ENCODE measurements around the gene AP1G1.
"Not testable (repeated sequence)": the region's sequence is repeated elsewhere in the genome, so short reads cannot be mapped to it uniquely, and the experiment has no call there.

Gene AP1G1

DNA sequence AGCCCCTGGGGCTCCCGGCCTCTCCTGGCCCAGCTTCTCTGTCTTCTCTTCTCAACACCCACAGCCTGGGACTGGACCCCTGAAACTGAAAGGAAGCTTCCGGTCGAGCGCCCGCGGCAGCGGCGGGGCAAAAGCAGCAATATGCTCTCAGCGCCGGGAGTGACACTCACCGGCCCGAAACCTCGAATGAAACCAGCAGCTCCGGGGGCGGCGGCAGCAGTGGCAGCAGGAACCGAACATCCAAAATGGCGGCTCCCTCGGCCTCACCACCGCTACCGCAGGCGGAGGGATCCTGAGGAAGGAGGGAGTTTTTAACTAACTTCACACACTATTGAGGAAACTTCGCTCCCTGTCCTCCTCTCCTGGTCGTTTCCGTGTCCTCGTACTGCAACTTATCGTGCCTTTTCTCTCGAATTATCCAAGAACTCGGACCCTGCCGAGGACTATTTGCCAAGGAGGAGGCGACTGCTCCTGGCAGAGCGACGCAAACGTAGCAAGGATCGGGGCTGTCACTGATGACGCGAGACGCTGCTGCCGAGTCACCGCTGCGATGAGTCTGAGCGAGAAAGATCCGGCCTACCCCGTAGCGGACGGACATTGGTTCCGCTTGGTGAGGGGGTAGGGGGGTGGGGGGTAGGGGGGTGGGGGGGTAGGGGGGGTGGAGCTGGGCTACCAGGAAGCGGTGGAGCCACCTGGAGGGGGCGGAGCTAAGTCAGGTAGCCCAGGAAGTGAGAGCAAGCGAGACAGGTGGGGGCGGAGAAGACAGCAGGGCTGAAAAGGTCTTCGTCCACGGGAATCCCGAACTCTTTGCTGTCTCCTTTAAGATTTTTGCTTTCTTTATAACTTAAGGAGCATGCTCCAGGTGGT lies at the start of gene AP1G1:
TSS of gene AP1G1 (minus strand) at position 242 of the 867 bp plus-strand sequence. CDS start 19,355 bp downstream, outside the sequence.
- peak; percentile 83 to 86 for DNase-seq (ENCODE audit: low read depth in 2 of 2)

DNA sequence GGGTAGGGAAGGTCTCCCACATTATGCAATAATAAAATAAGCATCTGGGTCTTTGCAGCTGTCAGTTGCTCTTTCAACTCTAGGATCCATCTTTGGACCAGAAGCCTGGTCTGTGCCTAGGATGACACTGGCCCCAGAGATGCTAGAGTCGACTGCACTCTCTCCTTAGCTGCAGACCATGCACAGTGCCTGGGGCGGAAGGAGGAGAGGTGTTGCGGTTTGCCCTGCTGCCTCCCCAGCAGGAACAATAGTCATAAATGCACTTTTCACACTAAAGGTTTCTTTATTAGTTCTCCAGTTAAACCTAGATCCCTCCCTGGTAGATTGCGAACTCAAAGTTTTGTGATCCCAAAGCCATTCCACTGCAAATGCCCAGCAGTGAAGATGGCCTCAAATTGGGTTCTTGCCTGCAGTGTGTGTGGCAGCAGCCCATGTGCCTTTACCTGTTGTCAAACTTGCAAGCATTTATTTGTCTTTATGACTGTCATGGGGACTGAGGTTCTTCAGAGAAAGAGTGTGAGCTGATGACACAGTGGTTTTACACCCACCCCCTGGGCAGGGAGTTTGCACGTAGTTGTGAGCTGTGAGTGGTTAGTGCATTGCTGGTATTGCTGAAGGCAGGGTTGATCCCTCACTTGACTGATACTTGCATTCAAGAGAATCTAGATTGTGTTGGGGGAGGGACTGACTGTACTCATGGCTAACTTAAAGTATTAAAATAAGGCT lies 47.5 kb upstream of the AP1G1 start:
- DNase-seq (ENCODE audit: low read depth in 2 of 2), result no peak

DNA sequence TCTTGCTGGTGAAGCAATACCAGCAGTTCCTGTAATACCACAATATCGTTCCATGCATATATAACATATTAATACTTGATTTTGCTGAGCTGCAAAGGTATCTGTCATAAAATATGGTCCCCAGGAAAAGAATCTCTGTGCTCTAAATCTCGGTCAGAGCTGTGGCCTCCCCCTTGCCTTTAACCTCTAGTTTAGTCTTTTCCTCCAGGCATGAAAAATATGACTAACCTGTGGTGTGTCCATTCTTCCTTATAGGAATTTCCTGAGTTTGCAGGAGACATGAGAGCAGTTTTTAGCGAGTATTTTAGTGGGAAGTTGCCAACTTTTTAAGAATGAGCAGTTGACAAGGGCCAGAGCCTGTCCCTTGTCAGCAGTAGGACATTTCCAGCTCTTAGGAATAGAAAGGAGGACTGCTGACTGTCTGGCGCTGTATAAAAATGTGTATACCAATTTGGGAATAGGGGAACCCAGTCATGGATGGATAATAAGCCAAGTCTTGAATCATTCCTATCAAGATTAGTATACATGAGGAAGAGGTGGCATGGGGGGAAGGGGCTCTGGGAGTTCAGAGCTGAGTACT lies 45.8 kb upstream of the AP1G1 start:
- no peak for DNase-seq (ENCODE audit: low read depth in 2 of 2)

DNA sequence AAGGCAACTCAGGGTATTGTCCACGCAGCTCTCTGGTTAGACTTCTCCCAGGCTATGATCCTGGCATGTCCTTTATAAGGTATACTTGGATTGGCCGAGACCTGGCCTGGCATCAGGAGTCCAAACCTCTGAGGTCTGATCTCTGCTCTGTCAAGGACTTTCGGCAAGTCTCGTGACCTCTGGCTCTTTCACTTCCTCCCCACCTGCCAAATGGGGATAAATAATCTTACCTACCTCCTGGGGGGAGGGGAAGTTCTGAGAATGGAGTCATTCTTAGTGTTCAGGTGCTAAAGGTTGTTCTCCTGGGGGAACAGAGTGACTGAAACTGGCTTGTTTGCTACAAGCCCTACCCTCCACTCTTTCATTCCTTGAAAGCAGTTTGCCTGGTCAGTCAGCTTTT lies 44.8 kb upstream of the AP1G1 start:
- no peak for DNase-seq (ENCODE audit: low read depth in 2 of 2)

DNA sequence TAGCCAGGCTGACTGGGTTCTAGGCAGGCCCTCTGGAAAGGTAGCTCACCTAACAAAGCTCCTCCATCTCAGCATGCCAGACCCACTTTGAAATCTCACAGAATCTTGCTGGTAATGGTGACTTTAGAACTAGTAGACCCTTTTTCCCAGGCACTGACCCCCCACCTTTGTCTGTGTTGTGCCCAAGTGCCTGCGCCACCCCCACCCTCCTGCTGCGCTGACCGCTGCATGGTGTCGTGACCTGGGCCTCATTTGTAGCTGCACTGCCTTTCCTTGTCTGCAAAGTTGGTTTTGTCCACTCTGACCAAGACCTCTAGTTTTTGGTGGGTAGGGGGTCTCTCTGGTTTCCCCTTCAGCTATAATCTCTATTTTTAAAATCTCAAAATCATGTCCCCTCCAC lies 43.9 kb upstream of the AP1G1 start:
- DNase-seq (ENCODE audit: low read depth in 2 of 2), result no peak

DNA sequence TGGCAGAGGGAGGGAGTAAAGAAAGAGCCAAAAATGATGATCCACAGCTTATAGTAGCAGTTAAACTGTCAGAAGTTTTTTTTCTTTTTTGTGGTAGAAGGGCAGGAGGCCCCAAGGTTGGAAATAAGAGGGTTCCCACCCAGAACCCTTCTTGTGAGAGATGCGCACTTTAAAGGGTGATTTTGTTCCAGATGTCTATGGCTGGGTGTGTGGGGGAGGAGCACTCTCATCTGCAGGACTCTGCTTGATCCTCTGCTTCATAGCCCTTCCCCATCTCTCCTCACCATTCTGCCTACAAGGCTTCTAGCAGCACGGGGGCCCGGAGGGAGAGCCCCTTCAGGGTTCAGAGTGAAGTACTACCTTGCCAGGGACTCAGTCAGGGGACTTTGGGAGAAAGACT lies 43.5 kb upstream of the AP1G1 start:
- DNase-seq (ENCODE audit: low read depth in 2 of 2), result no peak

DNA sequence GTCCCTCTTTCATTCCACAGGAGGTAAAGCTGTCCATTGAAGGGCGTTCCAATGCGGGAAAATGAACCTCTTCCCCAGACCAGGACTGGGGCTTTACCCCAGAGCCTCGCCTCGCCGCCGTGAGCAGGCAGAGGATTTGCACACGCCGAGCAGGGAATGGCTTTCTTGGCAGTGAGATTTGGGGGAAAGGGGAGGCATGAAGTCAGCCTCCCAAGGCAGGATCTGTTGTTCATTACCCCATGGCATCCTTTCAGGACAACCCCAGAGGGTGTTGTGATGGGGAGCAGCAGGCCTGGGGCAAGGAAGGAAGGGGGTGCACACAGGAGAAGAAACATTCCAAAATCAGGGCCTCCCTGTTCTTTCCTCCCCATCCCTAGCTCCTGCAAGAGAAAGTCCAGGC lies 43.1 kb upstream of the AP1G1 start:
- no peak for DNase-seq (ENCODE audit: low read depth in 2 of 2)

DNA sequence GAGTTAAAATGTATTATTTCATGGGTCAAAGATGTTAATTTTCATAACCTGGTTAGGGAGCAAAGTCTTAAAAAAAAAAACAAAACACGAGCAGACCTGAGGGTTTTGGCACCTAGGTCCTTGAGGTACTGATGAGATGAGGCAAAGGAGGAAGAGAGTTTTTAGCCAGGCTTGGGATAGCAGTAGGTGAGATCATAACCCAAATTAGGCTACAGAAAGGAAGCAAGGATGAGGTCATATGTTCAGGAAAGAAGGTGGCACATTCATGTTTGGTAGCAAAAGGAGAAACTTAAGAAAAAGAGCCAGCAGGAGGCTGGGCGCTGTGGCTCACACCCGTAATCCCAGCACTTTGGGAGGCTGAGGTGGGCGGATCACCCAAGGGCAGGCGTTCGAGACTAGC lies 40.0 kb upstream of the AP1G1 start:
- no peak for DNase-seq (ENCODE audit: low read depth in 2 of 2)

DNA sequence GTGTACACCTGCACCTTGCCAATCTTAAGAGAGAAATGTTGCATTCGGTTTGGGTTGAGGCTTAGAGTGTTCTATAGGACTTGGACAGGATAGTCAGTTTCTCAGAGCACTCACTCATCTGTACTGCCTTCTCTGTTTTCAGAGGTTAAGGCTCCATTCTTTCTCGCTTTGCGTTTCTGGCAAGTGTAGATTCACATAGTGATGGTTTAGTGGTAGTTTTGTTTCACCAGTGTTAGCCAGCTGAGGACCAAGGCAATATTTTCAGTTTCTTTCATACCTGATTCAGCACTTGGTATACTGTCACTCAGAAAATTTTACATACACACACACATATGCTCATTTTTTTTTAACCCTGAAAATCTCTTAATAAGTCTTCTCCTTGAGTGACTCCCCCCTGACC lies 38.5 kb upstream of the AP1G1 start:
- no peak for DNase-seq (ENCODE audit: low read depth in 2 of 2)

DNA sequence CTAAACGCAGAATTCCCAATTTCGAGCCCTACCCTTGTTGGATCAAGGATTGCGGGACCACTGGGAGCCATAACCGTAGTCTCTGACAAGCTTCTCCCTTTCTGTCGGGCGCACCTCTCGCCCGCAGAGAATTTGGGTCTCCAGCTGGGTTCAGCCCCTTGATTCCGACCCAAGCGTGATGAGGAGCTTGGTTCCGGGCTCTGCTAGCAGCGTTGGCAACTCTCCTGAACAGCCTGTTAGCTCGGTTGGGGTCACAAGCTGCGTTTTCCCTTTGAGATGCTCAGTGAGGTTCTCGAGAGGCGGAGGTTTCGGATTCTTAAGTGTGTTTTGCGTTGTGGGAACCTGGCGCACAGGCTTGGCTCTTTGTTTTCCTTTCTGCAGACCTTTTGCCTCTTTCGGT lies 37.8 kb upstream of the AP1G1 start:
- no peak for DNase-seq (ENCODE audit: low read depth in 2 of 2)

DNA sequence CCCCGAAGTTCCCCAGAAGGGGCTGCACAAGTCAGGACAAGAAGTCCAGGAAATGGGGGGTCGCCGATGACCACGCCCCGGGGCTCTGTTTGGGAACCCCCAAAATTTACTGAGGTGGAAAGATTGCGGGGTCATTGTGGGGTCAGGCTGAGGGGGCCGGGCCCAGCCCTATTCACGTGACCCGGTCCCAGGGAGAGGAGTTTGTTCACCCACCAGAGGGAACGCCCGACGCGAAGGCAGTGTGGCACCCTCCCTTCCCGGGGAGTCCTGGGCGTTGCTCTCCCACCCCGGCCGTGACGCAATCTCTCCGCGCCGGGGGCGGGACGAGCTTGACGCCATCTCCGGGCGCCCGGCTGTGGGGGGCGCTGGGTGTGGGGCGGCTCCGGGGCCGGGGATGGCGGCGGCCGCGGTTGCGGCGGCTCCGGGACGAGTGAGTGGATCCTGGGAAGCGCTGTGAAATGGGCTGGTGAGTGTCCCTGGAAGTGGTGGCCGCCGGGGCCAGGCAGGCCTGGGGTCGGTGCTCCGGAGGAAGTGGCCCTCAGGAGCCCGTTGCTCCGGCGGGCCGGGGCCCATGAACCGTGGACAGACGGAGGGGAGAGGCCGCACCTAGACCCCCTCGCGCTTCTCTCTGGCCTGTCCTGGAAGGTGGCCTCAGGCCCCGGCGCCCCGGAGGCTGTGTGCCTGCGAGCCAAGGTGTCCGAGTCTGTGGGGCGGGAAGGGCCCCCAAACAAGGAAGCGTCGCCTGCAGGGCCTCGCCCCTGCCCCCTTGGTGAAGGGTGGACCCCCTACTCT lies 37.2 kb upstream of the AP1G1 start, which contains the start of gene ATXN1L:
TSS of gene ATXN1L (plus strand) at position 338 of the 792 bp plus-strand sequence. CDS start 3,765 bp downstream, outside the sequence.
- peak; percentile 88 to 94 for DNase-seq (ENCODE audit: low read depth in 2 of 2)

DNA sequence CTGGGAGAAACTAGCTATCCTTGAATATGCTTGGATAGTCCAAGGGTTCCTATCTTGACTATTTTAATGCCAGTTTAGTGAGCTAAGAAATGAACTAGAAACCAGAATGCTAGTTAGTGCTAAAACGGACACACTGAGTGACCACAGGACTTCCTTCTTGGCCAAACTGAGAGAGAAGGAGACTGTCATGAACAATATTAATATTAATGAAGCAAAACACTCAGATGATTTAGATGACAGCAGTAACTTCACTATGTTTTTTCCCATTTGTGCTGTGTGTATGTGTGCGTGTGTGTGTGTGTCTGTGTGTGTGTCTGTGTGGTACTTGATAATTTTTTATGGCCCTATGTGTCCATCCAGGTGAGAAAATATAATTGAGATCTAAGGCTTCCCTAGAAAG lies 34.9 kb upstream of the AP1G1 start:
- DNase-seq (ENCODE audit: low read depth in 2 of 2), result no peak

DNA sequence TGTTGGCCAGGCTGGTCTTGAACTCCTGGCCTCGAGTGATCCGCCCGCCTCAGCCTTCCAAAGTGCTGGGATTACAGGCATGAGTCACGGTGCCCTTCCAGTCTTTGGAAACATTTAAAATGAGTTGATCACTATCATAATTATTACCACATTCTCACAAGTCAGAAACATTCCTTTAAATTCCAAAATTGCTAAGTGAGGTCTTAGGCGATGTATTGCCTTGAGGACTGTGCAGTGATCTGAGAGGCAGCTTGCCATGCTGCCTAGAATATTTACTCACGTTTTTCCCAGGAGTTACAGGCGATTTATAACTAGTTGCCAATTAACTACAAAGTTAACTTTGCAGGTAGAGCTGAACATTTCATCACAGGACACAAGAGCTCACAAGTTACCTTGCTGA lies 31.4 kb upstream of the AP1G1 start:
- DNase-seq (ENCODE audit: low read depth in 2 of 2), result no peak

DNA sequence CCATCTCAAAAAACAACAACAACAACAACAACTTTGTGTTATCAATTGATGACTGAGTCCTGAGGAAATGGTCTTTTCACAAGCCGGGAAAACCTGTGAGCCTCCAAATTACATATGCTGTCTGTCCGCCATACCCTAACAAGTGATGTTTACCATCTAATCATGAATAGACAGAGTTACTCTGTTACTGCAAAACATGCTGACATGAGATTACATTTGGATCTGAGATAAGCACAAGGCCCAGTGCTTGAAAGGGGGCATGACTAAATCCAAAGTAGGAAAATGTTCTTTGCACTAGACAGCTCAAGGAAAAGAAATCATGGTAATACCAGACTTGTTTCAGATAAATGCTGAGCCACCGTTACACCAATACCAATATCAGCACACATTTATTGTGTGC lies 28.5 kb upstream of the AP1G1 start:
- no peak for DNase-seq (ENCODE audit: low read depth in 2 of 2)

DNA sequence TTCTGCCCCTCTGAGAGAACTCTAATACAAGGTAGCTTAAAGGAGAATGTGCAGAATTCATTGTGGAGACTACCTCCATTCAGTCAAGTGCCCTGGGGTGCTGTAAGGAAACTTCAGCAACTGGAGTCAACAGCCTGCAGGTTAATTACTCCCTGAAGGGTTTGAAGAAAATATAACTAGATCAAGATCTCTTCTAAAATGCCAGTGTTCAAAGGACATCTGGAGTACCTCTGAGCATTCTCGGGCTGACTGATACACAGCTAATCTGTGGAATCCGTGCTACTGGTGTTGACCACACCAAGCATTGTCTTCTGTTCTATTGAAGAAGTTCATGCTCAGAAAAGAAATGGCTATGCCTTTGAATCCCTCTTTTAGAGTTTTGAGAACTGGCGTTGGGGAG lies 25.7 kb upstream of the AP1G1 start:
- DNase-seq (ENCODE audit: low read depth in 2 of 2), result no peak

DNA sequence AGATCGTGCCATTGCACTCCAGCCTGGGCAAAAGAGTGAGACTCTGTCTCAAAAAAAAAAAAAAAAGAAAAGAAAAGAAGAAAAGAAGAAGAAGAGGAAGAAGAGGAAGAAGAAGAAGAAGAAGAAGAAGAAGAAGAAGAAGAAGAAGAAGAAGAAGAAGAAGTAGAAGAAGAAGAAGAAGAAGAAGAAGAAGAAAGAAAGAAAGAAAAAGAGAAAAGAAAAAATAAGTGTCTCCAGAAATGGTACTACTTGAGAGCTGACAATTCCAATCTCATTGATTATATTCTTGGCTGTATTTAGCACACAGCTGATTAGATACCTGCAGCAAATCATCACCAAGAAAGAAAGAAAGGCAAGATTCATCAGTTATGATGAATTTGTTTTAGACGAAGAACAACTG lies 23.5 kb upstream of the AP1G1 start:
- not testable (repeated sequence) for DNase-seq (ENCODE audit: low read depth in 2 of 2)

DNA sequence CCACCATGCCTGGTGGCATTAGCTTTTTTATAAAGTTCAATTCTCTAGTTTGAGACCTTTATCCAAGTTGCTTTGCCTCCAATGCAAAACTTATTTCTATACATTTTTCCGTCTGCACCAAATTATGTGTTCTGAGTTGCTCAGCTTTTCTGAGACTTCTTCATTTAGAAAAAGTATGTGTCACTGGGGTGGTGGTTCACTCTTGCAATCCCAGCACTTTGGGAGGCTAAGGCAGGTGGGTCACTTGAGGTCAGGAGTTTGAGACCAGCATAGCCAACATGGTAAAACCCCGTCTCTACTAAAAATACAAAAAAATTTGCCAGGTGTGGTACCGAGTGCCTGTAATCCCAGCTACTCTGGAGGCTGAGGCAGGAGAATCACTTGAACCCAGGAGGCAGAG lies 23.1 kb upstream of the AP1G1 start:
- not testable (repeated sequence) for DNase-seq (ENCODE audit: low read depth in 2 of 2)

DNA sequence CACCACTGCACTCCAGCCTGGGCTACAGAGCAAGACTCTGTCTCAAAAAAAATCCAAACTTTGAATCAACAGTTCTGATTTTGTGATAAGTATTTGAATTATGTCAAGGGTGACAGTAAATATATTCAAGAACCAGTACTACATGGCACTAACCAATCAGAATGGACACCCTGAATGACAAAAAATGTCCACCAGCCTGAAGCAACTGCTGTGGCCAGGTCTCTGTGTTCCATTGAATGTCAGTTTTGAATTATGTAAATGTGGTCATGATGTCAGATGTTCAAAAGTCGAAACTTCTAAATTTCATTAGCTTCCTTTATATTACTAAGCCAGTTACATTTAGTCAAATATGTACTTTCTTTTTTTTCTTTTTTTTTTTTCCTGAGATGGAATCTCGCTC lies 21.7 kb upstream of the AP1G1 start:
- DNase-seq (ENCODE audit: low read depth in 2 of 2), result no peak

DNA sequence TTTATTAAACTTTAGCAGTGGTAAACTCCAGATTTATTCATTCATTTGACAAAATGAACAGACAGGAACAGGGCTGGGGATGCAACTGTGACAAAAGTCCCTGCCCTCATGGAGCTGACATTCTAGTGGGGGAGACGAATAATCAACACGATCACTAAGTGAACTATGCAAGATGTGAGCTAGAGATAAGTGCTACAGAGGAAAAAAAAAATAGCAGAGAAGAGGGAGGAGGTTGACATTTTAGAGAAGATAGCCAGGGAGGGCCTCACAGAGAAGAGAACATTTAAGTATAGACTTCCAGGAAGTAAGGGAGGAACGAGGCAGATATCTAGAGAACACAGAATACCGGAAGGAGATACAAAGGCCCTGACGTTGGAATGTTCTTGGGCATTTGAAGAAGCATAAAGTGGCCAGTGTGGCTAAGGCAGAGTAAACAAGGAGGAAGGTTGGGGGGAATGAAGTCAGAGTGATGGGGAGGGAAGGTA lies 17.9 kb upstream of the AP1G1 start:
- no peak for DNase-seq (ENCODE audit: low read depth in 2 of 2)

DNA sequence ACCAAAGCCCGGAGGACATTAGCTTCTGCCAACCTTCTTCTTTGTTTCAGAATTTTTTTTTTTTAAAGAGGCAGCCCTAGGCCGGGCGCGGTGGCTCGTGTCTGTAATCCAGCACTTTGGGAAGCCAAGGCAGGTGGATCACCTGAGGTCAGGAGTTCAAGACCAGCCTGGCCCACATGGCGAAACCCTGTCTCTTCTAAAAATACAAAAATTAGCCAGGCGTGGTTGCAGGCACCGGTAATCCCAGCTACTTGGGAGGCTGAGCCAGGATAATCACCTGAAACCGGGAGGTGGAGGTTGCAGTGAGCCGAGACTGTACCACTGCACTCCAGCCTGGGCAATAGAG lies 8.5 kb upstream of the AP1G1 start:
- not testable (repeated sequence) for DNase-seq (ENCODE audit: low read depth in 2 of 2)

DNA sequence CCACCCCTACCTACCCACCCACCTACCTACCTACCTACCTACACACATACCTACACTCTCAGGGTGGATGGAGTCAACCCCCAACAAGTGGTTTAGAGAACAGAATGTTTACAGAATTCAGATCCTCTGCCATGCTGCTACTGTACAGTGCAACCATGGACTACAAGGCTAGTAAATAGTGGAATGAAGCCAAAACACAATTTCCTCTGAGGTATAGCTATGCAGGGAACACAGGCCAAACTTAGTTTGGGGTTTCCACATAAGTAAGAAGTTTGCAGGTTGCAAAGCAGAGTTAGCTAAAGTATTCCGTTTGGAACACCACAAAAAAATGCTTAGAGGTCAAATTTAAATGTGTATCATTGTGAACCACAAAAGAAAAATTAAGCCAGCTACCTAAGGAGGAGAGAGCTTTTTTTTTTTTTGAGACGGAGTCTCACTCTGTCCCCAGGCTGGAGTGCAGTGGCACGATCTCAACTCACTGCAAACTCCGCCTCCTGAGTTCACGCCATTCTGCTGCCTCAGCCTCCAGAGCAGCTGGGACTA lies 2.7 kb upstream of the AP1G1 start:
- no peak for DNase-seq (ENCODE audit: low read depth in 2 of 2)

DNA sequence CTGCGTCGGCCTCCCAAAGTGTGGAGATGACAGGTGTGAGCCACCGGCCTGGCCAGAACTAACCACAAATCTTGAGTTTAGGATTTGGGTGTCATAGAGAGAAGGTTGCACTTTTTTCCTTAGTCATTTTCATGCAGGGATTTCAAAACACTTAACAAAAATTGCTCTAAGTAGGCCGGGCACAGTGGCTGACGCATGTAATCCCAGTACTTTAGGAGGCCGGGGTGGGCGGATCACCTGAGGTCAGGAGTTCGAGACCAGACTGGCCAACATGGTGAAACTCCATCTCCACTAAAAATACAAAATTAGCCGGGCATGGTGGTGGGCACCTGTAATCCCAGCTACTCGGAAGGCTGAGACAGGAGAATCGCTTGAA lies 1.5 kb upstream of the AP1G1 start:
- not testable (repeated sequence) for DNase-seq (ENCODE audit: low read depth in 2 of 2)
